ENCODE results near the gene TEC. TPM values are rescaled to one million over a fixed set of nuclear protein-coding genes. Genes with fewer than 3 reads are reported as not detected.

TEC gene
- total RNA-seq, 2 experiments from 2014 or later, result 2.8 TPM

DNA sequence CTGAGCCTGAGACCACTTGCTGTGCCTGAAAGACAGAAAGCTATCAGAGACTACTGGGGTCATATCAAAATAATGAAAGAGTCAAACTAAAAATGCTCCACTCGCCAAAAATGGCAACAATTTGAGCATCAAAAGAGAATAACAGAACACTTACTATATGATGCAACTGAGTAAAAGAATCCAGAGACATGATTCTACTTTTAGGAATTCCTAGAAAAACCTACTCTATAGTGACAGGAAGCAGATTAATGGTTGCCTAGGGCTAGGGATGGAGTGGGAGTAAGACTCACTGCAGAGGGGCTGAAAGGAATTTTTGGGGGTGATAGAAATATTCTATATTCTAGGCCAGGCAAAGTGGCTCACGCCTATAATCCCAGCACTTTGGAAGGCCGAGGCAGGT, 42.3 kb upstream of the TEC start:
- no peaks in the 10 kb centered on the region for H3K4me1 ChIP-seq (ENCODE audit: insufficient read depth, low read length)
- TF ChIP-seq, protein P1, sequence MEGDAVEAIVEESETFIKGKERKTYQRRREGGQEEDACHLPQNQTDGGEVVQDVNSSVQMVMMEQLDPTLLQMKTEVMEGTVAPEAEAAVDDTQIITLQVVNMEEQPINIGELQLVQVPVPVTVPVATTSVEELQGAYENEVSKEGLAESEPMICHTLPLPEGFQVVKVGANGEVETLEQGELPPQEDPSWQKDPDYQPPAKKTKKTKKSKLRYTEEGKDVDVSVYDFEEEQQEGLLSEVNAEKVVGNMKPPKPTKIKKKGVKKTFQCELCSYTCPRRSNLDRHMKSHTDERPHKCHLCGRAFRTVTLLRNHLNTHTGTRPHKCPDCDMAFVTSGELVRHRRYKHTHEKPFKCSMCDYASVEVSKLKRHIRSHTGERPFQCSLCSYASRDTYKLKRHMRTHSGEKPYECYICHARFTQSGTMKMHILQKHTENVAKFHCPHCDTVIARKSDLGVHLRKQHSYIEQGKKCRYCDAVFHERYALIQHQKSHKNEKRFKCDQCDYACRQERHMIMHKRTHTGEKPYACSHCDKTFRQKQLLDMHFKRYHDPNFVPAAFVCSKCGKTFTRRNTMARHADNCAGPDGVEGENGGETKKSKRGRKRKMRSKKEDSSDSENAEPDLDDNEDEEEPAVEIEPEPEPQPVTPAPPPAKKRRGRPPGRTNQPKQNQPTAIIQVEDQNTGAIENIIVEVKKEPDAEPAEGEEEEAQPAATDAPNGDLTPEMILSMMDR (IDR thresholded peaks at IDR 0.05), result no peak
- no peaks in the 10 kb centered on the region for H3K9me3 ChIP-seq (ENCODE audit: control insufficient read depth in 1 of 2, insufficient read depth in 1 of 2, low read length in 2 of 2)
- POLR2A ChIA-PET, result no interaction called here
- Mint-ChIP-seq H3K9me3 (no peaks in the 10 kb centered on the region), H3K4me3 (no peak overlapping the region), H3K36me3 (ENCODE audit: low read depth) (no peaks in the 10 kb centered on the region), H3K27ac (no peak overlapping the region), H3K4me1 (ENCODE audit: low read depth) (no peaks in the 10 kb centered on the region), H3K27me3 (no peaks in the 10 kb centered on the region)
- H3K27me3 ChIP-seq (ENCODE audit: control insufficient read depth in 1 of 2, insufficient read depth in 2 of 2, low read length in 2 of 2), result no peaks in the 10 kb centered on the region
- CTCF ChIA-PET, result interaction anchor here (1.0 kb wide), 1 partner anchor 31 kb away, joined by 4 read pairs; no protein-coding TSS in a partner anchor
- H3K4me3 ChIP-seq (ENCODE audit: low read length), result no peak overlapping the region
- DNase-seq, result no peak
- no peak overlapping the region for H3K27ac ChIP-seq (ENCODE audit: low read depth in 1 of 2, low read length in 2 of 2)
- intact Hi-C loops (cut with DNase I, micrococcal nuclease), result loop anchor here (10.0 kb wide), 1 partner anchor 233 kb away; no protein-coding TSS in a partner anchor
- no peaks in the 10 kb centered on the region for H3K36me3 ChIP-seq (ENCODE audit: insufficient read depth, low read length)
- ATAC-seq (ENCODE audit: poor library complexity), result no peak

DNA sequence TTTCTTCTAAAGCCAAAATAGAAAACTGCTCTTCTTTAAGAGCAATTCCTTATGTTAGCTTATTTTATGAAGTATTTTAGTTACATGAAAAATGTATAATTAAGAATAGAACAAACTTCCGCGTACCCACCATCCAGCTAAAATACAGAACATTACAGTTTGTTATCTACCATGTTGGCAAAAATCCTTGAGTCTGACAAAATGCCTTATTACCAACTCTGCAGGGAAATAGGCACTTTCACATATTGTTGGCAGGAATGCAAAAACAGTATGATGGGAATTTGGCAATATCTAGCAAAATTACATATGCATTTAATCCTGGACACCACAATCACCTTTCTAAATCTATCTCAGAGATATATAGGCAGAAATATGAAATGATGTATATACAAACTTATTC, 39.3 kb upstream of the TEC start:
- intact Hi-C loops (cut with DNase I, micrococcal nuclease), result no loop called here
- H3K9me3 ChIP-seq (ENCODE audit: control insufficient read depth in 1 of 2, insufficient read depth in 1 of 2, low read length in 2 of 2), result no peaks in the 10 kb centered on the region
- no peaks in the 10 kb centered on the region for H3K9me3 Mint-ChIP-seq
- no peak for ATAC-seq (ENCODE audit: poor library complexity)
- no peak overlapping the region for H3K27ac Mint-ChIP-seq
- no peak overlapping the region for H3K4me3 Mint-ChIP-seq
- H3K4me3 ChIP-seq (ENCODE audit: low read length), result no peak overlapping the region
- no peaks in the 10 kb centered on the region for H3K4me1 Mint-ChIP-seq (ENCODE audit: low read depth)
- no peaks in the 10 kb centered on the region for H3K27me3 ChIP-seq (ENCODE audit: control insufficient read depth in 1 of 2, insufficient read depth in 2 of 2, low read length in 2 of 2)
- CTCF ChIA-PET, result no interaction called here
- H3K27me3 Mint-ChIP-seq, result no peaks in the 10 kb centered on the region
- DNase-seq, result no peak
- TF ChIP-seq, protein P1 (IDR thresholded peaks at IDR 0.05), result no peak
- H3K4me1 ChIP-seq (ENCODE audit: insufficient read depth, low read length), result no peaks in the 10 kb centered on the region
- H3K36me3 Mint-ChIP-seq (ENCODE audit: low read depth), result no peaks in the 10 kb centered on the region
- no peaks in the 10 kb centered on the region for H3K36me3 ChIP-seq (ENCODE audit: insufficient read depth, low read length)
- H3K27ac ChIP-seq (ENCODE audit: low read depth in 1 of 2, low read length in 2 of 2), result no peak overlapping the region
- POLR2A ChIA-PET, result no interaction called here

DNA sequence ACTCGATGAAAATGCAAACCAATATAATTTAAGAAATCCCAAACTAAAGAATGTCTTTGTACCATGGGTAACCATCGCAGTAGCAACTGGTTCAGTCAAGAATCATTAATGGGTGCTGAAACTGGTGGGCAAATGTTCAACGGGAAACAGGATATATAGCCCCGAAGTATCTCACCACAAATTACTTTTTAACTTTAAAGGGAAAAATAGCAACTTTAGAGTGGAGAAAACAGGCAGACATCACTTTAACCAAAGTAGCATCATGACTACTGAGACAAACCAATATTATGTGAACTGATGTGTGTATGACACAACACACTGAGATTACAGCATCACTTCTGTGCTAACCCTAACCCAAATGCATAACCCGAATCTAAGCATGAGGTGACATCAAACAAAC, 37.9 kb upstream of the TEC start:
- intact Hi-C loops (cut with DNase I, micrococcal nuclease), result no loop called here
- Mint-ChIP-seq H3K4me1 (ENCODE audit: low read depth) (no peaks in the 10 kb centered on the region), H3K27ac (no peak overlapping the region), H3K9me3 (no peaks in the 10 kb centered on the region), H3K27me3 (no peaks in the 10 kb centered on the region), H3K36me3 (ENCODE audit: low read depth) (no peaks in the 10 kb centered on the region), H3K4me3 (no peak overlapping the region)
- no peak overlapping the region for H3K27ac ChIP-seq (ENCODE audit: low read depth in 1 of 2, low read length in 2 of 2)
- ChIA-PET CTCF (no interaction called here), POLR2A (no interaction called here)
- no peak overlapping the region for H3K4me3 ChIP-seq (ENCODE audit: low read length)
- no peaks in the 10 kb centered on the region for H3K27me3 ChIP-seq (ENCODE audit: control insufficient read depth in 1 of 2, insufficient read depth in 2 of 2, low read length in 2 of 2)
- no peaks in the 10 kb centered on the region for H3K4me1 ChIP-seq (ENCODE audit: insufficient read depth, low read length)
- ATAC-seq (ENCODE audit: poor library complexity), result no peak
- TF ChIP-seq, protein P1 (IDR thresholded peaks at IDR 0.05), result no peak
- no peaks in the 10 kb centered on the region for H3K9me3 ChIP-seq (ENCODE audit: control insufficient read depth in 1 of 2, insufficient read depth in 1 of 2, low read length in 2 of 2)
- no peak for DNase-seq
- H3K36me3 ChIP-seq (ENCODE audit: insufficient read depth, low read length), result no peaks in the 10 kb centered on the region
